Esophagus (tissue), 2 donors: ENCODE measurements around the gene AUTS2. TPM values are rescaled to one million over a fixed set of nuclear protein-coding genes. Genes with fewer than 3 reads are reported as not detected.

Experiments used
- H3K27ac ChIP-seq, 2 donors: one replicate each; pipeline ENCODE4 v1.5.1; 2013; ENCODE audit warnings: low read depth in 2 of 2, mild to moderate bottlenecking in 2 of 2, inconsistent platforms in 1 of 2, low read length in 1 of 2, moderate library complexity in 1 of 2
- H3K27me3 ChIP-seq, 2 donors: one replicate each; pipeline ENCODE4 v1.6.1; 2013; ENCODE audit warnings: low read length in 2 of 2, control low read depth in 1 of 2, mild to moderate bottlenecking in 1 of 2; ENCODE audit not compliant: insufficient read depth in 2 of 2, control insufficient read depth in 1 of 2
- H3K36me3 ChIP-seq, 2 donors: one replicate each; pipeline ENCODE4 v1.6.1; 2013; ENCODE audit warnings: low read length in 1 of 2; ENCODE audit not compliant: control insufficient read depth in 2 of 2, insufficient read depth in 2 of 2
- H3K4me1 ChIP-seq, 2 donors: one replicate each; pipeline ENCODE4 v1.6.1; 2013; ENCODE audit warnings: low read length in 1 of 2; ENCODE audit not compliant: control insufficient read depth in 2 of 2, insufficient read depth in 2 of 2
- H3K4me3 ChIP-seq, 2 donors: one replicate each; pipeline ENCODE4 v1.5.1; 2013; ENCODE audit warnings: low read length in 2 of 2, mild to moderate bottlenecking in 2 of 2, low read depth in 1 of 2, moderate library complexity in 1 of 2
- H3K9me3 ChIP-seq, 2 donors: one replicate each; pipeline ENCODE4 v1.6.1; 2013; ENCODE audit warnings: mild to moderate bottlenecking in 2 of 2, low read depth in 1 of 2, low read length in 1 of 2, moderate library complexity in 1 of 2; ENCODE audit not compliant: control insufficient read depth in 2 of 2, insufficient read depth in 1 of 2
- WGBS, 2 donors: extraction: QIAGEN DNeasy Blood & Tissue Kit; methylation state at CpG; one replicate each; pipeline ENCODE4 v1.1.7; 2013; 5-methylcytosine and 5-hydroxymethylcytosine counted together
- polyA plus RNA-seq, 2 donors: library from polyadenylated mRNA; stranded (reverse); fragments of 200-250 nt; gene quantifications; one replicate each; pipeline ENCODE4 v1.2.3, GENCODE V29; 2013
- donor health status: healthy with polysubstance abuse.
- donor health status: Bipolar disorder and iron deficiency.

AUTS2 gene
- polyA plus RNA-seq, 2 donors = 8.3 to 15.6 TPM

DNA sequence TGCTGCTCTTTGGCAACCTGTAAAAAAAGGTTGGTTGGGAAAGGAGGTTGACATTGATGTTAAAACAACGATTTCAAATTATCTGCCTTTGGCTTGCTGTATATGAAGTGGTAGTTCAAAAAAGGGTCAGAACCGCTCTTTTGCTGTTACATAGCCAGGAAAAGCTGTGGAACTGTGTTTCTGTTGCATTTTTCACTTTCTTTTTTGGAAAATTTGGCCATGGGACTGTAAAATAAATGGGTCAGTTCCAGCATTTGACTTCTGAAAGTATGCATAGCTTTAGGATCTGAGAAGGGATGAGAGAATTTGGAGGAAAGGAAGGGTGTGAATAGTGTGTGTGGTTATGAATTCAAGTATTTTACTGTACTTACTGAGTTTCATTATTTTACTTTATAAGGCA, 7.3 kb downstream of the AUTS2 start:
- H3K36me3 ChIP-seq = no peaks in the 10 kb centered on the region
- no peaks in the 10 kb centered on the region for H3K27me3 ChIP-seq
- no peaks in the 10 kb centered on the region for H3K9me3 ChIP-seq
- no peaks in the 10 kb centered on the region for H3K4me1 ChIP-seq
- H3K4me3 ChIP-seq = no peak overlapping the region
- WGBS, 2 donors = 22 to 23% methylated on average over 2 of the region's 2 CpGs
- H3K27ac ChIP-seq = no peak overlapping the region

DNA sequence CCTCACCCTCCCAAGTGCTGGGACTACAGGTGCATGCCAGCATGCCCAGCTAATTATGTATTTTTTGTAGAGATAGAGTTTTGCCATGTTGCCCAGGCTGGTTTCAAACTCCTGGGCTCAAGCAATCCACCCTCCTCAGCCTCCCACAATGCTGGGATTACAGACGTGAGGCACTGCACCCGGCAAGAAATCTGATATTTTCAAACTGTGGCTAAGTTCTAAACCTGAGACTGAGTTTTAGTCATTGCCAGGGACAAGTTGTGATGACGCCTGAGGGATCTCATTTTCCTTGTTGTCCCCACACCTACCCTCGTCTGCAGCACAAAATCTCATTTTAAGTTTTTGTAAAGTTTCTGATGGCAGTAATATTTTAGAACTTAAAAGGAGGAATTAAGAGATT, 9.8 kb downstream of the AUTS2 start:
- Histone ChIP-seq H3K27me3 (no peaks in the 10 kb centered on the region), H3K4me3 (no peak overlapping the region), H3K4me1 (no peaks in the 10 kb centered on the region), H3K9me3 (no peaks in the 10 kb centered on the region), H3K36me3 (no peaks in the 10 kb centered on the region), H3K27ac (no peak overlapping the region)
- WGBS, 2 donors = 72 to 82% methylated on average over 4 of the region's 4 CpGs

DNA sequence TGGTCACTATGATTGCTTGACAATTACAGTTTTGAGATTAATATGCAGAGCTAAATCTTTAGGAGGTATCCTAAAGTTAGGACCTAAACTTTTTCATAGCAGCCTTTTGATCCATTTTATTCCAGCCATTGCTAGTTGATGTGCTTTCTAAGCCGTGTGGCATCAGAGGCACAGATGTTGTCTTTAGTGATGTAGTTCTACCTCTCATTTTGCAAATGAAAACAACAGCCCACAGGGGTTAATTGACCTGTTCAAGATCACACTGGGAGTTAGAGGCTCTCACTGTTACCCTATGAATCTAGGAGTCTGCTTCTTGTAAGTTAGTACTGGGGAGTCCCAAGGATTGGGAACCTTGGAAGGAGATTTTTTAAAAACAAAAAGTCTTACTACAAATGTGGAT, 10.6 kb downstream of the AUTS2 start:
- Histone ChIP-seq H3K9me3 (no peaks in the 10 kb centered on the region), H3K4me3 (no peak overlapping the region), H3K36me3 (no peaks in the 10 kb centered on the region), H3K4me1 (no peaks in the 10 kb centered on the region), H3K27me3 (no peaks in the 10 kb centered on the region), H3K27ac (no peak overlapping the region)
- WGBS, 2 donors = 51 to 70% methylated on average over 1 of the region's 1 CpG

DNA sequence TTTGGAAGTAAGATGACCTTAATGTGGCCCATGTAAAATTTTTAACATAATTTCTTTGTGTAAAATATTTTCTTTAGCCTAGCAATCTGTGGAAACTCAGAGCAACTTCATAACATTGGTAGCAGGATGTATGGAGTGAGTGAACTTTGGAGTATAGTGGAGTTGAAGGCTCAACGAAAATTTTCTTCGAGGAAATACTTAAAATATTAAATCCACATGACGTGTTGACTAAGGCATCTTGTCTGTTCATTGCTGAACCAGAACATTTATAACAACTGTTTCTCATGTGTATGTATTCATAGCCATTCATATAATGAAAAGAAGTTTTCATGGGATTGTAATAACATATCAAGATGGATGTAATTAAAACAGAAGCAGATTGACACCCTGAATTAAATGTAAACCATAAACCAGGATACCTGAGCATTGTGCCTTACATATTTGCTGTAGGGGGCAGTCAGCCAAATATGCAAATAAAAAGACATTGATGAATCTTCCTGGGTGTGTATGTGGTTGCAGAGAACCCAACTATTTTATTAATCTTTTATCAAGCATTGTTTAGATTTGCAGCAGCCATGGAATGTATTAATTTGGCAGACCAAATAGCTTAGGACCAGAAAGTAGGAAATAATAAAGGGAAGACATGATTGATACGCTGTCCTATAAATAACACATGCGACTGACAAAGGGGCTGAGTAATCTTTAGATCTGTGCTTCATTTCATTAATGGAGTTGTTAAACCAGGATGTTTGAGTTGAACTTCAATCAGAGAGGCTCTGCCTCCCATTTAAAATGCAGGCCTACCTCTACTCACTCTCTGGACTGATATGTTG, 11.5 kb downstream of the AUTS2 start:
- H3K27me3 ChIP-seq = no peaks in the 10 kb centered on the region
- no peaks in the 10 kb centered on the region for H3K9me3 ChIP-seq
- WGBS, 2 donors = 46 to 56% methylated on average over 5 of the region's 5 CpGs
- H3K36me3 ChIP-seq = no peaks in the 10 kb centered on the region
- H3K27ac ChIP-seq = no peak overlapping the region
- H3K4me1 ChIP-seq = no peaks in the 10 kb centered on the region
- no peak overlapping the region for H3K4me3 ChIP-seq

DNA sequence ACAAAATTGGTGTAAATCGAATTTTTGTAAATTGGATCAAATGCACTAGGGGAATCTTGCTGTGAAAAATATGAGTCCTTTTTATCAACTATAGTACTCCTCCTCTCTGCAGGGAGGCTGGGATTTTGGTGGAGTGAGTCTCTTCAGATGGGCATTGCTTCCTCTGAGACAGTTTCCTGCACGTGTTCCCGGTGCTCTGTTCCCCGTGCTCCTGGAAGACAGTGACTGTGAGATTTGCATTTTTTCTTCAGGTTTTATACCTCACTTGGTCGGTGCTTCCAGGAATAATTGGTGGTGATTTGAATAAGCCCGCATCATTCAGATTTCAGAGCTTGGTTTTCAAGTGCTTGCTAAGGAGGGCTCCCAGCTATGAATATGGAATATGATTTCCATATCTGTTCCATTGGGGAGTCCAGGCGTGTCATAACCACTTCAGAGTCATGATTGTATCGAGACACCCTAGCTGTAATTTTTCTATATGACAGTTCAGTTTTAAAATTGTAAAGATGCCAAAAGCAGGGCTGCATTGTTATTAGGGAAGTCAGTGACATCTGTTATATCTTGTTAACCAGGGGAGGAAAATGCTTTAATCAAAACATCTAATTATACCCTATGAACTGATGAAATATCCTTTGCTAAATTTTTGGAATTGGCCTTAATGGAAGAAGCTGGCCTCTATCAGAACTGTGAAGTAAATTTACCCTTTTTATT, 12.3 kb downstream of the AUTS2 start:
- no peaks in the 10 kb centered on the region for H3K9me3 ChIP-seq
- H3K4me1 ChIP-seq = no peaks in the 10 kb centered on the region
- no peaks in the 10 kb centered on the region for H3K36me3 ChIP-seq
- H3K27ac ChIP-seq = no peak overlapping the region
- 54 to 62% methylated on average over 8 of the region's 8 CpGs for WGBS, 2 donors
- H3K27me3 ChIP-seq = no peaks in the 10 kb centered on the region
- H3K4me3 ChIP-seq = no peak overlapping the region

DNA sequence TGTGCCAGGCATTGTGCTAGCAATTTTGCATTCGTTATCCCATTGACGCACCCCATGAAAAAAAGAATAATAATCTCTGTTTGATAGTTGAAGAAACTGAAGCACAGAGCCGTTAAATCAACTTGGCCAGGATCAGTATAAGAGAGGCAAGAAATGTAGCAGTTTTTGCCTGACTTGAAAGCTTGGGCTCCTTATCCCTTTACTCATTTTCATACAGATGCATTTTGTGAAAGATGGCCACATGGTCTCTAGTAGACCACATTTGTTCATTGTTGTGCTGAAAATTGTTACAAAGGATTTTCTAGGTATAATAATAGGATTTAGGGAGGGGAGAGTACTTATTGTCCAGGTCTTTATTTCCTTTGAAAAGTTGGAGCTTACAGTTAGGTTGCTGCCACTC, 14.7 kb downstream of the AUTS2 start:
- whole genome bisulfite sequencing, 2 donors = 87 to 90% methylated on average over 3 of the region's 3 CpGs

DNA sequence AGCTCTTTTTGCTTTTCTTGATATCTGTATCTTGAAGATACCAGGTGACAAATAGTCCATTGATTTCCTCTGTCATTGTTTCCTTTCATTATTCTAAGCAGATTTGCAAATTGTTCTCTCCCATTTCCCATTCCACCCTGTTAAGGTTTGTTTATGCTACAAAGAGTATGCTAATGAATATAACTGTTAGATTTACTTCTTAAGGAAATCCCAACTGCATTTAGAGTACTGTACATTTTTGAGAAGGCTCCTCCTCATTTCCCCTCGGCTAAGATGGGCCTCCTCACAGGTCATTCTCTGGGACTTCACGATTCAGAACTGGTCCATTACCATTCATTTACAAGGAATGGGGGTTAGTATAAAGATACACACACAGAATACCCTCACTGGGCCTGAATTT, 15.6 kb downstream of the AUTS2 start:
- Histone ChIP-seq H3K36me3 (no peaks in the 10 kb centered on the region), H3K4me3 (no peak overlapping the region)
- WGBS, 2 donors = 74 to 80% methylated on average over 2 of the region's 2 CpGs

More for the DNA sequence above, 14.7 kb downstream of the AUTS2 start:
- H3K27ac ChIP-seq = no peak overlapping the region
- H3K36me3 ChIP-seq = no peaks in the 10 kb centered on the region
- H3K9me3 ChIP-seq = no peaks in the 10 kb centered on the region
- no peak overlapping the region for H3K4me3 ChIP-seq
- no peaks in the 10 kb centered on the region for H3K4me1 ChIP-seq
- H3K27me3 ChIP-seq = no peaks in the 10 kb centered on the region

DNA sequence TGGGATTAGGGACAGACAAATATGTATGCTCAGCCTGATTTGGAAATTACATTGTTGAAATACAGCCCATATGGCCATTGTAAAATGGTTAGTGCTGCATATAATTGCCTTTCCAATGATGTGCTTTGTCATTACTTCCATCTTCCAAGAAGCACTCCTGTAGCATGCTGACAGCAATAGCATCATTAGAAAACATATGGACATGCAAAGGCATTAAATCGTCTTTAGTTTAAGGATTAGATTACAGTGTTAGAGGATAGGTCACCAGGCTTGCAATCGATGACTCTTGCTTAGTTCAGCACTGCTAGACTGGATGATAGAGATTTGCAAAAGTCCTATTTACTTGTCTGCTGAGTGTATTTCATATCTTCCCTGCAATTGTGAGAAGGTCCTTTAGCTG, 17.4 kb downstream of the AUTS2 start:
- 85 to 92% methylated on average over 2 of the region's 2 CpGs for WGBS, 2 donors
- no peak overlapping the region for H3K27ac ChIP-seq
- no peaks in the 10 kb centered on the region for H3K4me1 ChIP-seq
- no peaks in the 10 kb centered on the region for H3K9me3 ChIP-seq
- H3K36me3 ChIP-seq = no peaks in the 10 kb centered on the region
- H3K27me3 ChIP-seq = no peaks in the 10 kb centered on the region
- no peak overlapping the region for H3K4me3 ChIP-seq

More for the DNA sequence above, 15.6 kb downstream of the AUTS2 start:
- Histone ChIP-seq H3K27me3 (no peaks in the 10 kb centered on the region), H3K4me1 (no peaks in the 10 kb centered on the region), H3K9me3 (no peaks in the 10 kb centered on the region), H3K27ac (no peak overlapping the region)

DNA sequence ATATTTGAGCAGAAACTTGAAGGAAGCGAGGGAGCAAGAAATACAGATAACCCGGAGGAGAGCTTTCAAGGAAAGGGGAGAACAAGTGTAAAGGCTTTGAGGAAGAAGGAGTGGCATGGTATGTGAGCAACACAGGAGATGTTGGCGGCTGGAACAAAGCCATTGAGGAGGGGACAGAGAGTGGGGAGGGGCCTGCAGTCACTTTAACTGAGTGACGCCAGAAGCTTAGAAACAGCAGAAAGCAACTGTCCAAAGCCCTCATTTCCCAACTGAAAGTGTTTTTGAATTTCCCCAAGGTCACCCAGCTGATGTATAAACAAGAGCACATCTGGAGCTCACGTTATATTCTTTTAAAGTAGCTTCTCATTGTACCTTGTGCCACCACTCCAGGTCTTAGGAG, 19.1 kb downstream of the AUTS2 start:
- WGBS, 2 donors = 82 to 91% methylated on average over 5 of the region's 5 CpGs

DNA sequence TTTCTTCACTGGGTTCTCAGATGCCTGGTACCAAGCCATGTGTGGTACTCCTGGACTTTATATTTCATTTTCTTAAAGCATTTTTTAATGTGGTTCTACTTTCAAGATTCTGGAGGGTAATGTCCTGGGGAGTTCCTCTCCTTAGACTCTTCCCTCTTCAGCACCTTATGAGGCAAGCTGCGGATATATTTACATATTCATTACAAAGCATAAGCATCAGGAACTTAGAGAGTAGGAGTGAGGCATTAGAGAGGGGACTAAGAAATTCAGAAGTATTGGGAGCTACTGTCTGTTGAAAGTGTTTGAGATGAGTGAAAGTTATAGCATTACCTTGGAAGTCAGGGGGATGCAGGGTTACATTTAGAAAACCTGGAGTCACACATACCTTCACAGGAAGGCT, 20.8 kb downstream of the AUTS2 start:
- no peaks in the 10 kb centered on the region for H3K27me3 ChIP-seq
- no peaks in the 10 kb centered on the region for H3K9me3 ChIP-seq
- WGBS, 2 donors = 82 to 87% methylated on average over 1 of the region's 1 CpG
- no peaks in the 10 kb centered on the region for H3K36me3 ChIP-seq
- no peaks in the 10 kb centered on the region for H3K4me1 ChIP-seq
- H3K27ac ChIP-seq = no peak overlapping the region
- H3K4me3 ChIP-seq = no peak overlapping the region

More for the DNA sequence above, 19.1 kb downstream of the AUTS2 start:
- H3K27ac ChIP-seq = no peak overlapping the region
- H3K27me3 ChIP-seq = no peaks in the 10 kb centered on the region
- no peaks in the 10 kb centered on the region for H3K9me3 ChIP-seq
- H3K36me3 ChIP-seq = no peaks in the 10 kb centered on the region
- no peak overlapping the region for H3K4me3 ChIP-seq
- H3K4me1 ChIP-seq = no peaks in the 10 kb centered on the region
